NCI-H187 (cell line): ENCODE data around the gene OR10H3.
"Not testable (repeated sequence)": the region's sequence is repeated elsewhere in the genome, so short reads cannot be mapped to it uniquely, and the experiment has no call there.

Experiments
- DNase-seq, 2 experiments: peaks; one replicate each; lab custom pipeline; 2025; lab: John Stamatoyannopoulos, UW

Gene OR10H3

DNA sequence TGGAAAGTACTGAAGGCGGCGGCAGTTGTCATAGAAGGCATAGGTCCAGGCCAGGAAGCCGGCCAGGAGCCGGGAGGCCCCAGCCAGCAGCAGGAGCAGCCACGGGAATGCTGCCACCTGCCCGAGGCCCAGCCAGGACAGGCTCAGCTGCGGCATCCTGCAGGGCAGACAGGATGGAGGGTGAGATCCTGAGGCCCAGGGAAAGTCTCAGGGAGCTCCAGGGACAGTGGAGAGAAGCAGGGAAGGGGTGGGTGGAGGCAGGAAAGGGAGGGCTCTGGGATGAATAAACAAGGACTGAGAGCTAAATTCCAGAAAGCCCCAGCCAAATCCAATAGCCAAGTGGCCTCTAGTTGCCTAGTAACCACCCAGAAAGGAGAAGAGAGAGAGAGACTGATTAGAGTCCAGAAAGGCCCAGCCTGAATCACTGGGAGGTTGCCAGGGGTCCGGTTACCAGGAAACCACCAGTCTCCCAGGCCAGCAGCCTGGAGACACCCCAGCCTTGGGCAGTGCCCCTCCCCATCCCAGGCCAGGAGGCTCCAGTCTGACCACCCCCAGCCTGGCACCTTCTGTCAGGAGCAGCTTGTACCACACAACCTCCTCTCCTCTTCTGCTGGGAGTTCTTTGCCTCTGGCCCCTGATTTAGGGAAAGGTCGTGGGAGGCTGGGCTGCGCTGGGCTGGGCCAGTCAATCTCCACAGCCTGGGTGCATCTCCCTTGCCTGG, 42.1 kb downstream of the OR10H3 start:
- DNase-seq: no peak

DNA sequence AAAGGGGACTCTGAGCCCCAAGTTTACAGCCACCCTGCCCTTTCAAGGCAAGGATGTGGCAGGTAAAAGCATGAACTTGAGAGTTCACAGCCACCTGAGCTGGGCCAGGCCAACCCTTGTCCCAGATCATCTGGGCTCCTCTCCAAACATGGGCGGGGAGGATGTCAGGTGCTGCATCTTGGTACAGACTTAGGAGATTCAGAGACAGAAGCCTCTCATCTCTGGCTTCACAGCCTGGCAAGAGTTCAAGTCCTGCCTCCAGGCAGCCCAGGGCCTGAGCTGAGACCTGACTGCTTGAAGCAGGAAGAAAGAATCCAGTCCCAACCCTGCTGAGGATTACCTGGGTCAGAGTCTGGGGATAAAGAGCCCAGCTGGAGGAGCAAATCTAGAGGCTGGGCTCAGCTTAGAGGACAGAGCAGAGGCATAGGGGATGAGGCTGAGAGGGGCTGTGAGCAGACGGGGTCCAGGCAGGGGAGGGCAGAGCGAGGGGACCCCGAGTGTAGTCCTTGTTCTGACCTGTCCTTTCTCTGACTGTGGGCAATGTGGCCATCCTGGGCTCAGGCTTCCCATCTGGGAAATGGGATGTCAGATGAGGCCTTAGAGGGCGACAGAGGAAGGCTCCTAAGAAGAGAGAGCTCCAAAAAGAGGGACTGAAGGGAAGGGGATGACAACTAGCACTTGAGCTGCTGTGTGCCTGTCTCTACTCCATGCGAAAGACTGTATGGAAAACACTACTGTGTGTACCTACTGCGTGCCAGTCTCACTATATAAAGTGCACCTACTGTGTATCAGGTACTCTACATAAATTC, 43.0 kb downstream of the OR10H3 start:
- DNase-seq: no peak

DNA sequence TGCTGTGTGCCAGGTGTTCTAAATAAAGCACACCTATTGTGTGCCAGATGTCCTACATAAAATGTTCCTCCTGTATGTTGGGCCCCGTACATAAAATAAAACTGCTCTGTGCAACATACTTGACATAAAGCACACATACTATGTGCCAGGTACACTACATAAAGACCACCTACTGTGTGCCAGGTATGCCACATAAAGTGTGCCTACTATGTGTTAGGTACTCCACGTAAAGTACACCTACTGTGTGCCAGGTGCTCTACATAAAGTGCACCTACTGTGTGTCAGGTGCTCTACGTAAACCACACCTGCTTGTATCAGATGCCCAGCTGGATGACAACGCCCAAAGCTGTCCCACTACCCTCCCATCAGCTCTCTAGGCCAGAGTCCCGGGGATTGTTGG, 43.9 kb downstream of the OR10H3 start:
- no peak for DNase-seq

DNA sequence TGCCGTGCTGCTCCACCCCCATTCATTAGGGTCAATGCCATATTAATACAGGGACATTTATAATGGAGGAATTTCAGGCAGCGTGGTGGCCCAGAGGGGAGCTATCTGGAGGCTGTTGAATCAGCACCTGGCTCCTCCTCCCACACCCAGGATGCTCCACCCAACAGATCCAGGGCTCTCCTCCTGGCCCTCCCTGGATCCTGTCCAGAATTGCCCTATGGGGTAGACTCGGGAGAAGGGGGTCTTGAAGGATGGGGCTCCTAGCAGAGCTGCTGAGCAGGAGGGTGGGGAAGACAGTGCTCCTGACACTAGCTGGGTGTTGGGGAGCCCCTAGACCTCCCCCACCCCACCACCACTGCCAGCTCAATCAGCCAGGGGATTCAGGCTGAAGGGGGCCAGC, 44.4 kb downstream of the OR10H3 start:
- DNase-seq: no peak

DNA sequence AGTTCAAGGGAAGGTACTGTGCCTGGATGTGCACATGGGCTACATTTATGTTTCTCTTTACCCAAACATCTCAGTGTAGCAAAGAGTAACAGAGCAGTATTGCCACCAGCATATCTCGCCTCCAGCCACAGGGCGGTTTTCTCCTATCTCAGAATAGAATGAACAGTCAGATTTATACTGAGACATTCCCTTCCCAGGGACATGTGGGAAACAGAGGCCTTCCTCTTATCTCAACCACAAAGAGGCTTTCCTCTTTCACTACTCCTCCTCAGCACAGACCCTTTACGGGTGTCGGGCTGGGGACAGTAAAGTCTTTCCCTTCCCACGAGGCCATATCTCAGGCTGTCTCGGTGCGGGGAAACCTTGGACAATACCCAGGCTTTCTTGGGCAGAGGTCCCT, 45.1 kb downstream of the OR10H3 start:
- not testable (repeated sequence) for DNase-seq

DNA sequence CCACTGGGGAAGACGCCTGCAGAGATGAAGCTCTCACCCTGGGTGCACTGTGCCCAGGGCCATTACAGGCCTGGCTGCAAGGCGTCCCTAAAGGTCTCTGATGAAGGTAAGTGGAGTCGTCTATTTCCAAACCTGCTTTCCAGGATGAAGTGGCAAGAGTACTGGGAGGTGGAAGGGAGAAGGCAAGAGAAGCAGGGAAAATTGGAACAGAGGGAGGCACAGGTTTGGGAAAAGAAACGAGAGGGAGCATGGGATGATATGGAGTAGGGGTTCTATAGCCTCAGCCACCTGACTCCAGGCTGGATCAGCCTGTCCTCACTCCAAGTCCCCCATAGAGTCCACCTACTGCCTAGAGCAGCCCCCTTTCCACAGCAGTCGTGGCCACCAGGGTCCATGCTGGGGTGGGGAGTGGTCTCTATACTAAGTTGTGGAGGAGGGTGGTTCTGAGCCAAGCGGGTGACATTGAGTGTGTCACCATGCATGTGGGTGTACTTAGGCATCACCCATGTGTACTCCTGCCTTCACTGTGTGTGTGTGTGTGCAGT, 49.9 kb downstream of the OR10H3 start, which contains the start of gene OR10H5:
TSS of gene OR10H5 (plus strand) at position 51 of the 545 bp plus-strand sequence. CDS start 6,388 bp downstream, outside the sequence.
- DNase-seq: no peak

DNA sequence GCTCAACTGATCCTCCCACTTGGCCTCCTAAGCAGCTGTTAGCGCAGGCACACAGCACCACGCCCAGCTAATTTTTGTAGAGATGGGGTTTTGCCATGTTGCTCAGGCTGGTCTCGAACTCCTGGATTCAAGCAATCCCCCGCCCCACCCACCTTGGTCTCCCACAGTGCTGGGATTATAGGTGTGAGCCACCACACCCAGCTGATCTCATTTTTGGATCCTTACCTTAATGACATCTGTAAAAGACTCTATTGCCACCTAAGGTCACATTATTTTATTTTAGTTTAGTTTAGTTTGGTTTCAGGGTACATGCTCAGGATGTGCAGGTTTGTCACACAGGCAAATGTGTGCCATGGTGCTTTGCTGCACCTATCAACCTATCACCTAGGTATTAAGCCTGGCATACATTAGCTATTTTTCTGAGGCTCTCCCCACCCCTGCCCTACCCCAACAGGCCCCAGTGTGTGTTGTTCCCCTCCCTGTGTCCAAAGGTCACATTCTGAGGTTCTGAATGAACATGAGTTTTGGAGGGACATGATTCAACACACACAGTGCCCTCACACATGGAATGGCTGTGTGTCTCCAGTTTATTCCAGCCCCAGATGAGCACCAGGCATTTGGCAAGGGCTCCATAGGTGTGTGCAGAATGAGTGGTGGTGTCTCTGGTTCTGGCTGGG, 50.9 kb downstream of the OR10H3 start:
- DNase-seq: no peak

DNA sequence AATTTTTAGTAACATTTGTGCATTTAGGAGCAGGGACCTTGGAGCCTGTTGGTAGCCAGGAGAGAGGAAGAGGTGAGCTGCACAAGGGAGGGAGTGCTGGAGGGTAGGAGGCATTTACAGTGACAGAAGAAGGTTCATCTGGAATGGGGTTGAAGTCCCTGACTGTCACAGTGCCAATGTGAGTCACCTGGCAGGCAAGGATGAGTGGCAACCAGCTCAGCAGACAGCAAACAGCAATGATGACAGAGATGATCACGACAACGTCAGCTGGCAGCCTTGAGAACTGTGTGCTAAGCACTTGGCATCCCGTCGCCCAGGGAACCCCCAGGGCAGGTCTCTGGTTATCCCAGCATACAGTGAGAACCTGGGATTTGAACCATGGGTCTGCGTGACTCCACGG, 52.3 kb downstream of the OR10H3 start:
- DNase-seq: no peak
